Measurements from ENCODE around the gene FMNL3.

FMNL3 gene

DNA sequence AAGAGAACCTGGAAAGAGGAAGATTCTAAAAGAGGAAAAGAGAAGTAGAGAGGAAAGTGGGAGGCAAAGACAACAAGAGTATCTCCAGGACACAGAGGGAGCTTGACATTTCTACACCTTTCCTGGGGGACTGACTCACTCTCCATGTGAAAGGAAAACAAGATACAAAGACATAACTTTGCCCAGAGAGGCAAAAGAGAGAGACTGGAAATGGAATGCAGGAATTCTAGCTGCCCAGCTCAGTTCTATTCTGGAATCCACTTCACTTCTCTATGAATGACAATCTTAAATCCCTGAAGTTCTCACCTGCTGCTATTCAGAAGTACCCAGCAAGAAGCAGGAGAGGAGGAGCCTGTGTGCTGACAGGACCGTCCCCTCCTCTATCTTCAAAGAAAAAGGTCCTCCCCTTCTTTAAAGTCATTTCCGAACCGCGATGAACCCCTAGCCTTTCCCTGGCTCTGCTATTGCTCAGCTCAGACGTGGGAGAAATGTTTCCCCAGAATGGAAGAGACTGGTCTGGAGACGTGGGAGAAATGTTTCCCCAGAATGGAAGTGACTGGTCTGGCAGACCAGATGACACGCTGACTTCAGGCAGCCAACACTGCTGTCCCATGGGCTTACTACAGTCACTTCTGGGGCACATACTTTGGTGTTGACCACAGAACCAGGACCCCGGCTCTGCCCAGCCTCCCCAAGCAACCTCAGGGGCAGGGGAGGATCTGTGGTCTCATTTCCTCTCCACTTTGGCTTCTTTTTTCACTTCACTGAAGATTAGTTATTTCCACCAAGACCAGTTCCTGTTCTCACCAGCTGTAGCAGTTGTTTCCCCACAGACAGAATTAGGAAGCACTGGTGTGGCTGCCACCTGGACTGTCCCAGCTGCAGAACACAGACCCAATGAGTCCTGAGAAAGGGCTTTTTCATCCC lies 8.3 kb downstream of the FMNL3 start:
- in situ Hi-C loops (cut with HindIII; ENCODE audit: low sequenced_read_pairs) = no loop called here
- TF ChIP-seq, protein P1, sequence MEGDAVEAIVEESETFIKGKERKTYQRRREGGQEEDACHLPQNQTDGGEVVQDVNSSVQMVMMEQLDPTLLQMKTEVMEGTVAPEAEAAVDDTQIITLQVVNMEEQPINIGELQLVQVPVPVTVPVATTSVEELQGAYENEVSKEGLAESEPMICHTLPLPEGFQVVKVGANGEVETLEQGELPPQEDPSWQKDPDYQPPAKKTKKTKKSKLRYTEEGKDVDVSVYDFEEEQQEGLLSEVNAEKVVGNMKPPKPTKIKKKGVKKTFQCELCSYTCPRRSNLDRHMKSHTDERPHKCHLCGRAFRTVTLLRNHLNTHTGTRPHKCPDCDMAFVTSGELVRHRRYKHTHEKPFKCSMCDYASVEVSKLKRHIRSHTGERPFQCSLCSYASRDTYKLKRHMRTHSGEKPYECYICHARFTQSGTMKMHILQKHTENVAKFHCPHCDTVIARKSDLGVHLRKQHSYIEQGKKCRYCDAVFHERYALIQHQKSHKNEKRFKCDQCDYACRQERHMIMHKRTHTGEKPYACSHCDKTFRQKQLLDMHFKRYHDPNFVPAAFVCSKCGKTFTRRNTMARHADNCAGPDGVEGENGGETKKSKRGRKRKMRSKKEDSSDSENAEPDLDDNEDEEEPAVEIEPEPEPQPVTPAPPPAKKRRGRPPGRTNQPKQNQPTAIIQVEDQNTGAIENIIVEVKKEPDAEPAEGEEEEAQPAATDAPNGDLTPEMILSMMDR (IDR thresholded peaks at IDR 0.05; ENCODE audit: low read depth, low read length, missing control alignments) = no peak
- peak; percentile 52 for DNase-seq (ENCODE audit: low read depth)
- H3K4me3 ChIP-seq (ENCODE audit: low read depth, low read length) = peak overlapping the region; percentile 5

DNA sequence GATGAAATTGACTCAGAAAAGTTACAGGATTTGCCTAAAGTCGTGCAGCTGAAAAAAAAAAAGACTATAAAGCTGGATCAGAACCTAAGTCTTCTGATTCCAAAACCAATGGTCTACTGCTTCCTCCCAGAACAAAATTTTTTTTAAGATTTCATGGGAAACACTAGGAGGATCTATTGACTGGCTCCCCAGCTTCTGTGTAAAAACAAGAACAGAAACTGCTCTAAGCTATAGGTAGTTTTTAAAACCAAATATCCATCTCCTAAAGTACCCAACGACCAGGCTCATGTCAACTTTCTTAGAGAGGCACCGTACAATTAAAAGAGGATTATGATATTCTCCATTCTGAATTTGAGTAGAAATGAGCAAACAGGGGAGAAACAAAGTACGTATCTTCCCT lies 9.4 kb downstream of the FMNL3 start:
- in situ Hi-C loops (cut with HindIII; ENCODE audit: low sequenced_read_pairs) = no loop called here
- DNase-seq (ENCODE audit: low read depth) = no peak
- no peak overlapping the region for H3K4me3 ChIP-seq (ENCODE audit: low read depth, low read length)
- TF ChIP-seq, protein P1 (IDR thresholded peaks at IDR 0.05; ENCODE audit: low read depth, low read length, missing control alignments) = no peak

DNA sequence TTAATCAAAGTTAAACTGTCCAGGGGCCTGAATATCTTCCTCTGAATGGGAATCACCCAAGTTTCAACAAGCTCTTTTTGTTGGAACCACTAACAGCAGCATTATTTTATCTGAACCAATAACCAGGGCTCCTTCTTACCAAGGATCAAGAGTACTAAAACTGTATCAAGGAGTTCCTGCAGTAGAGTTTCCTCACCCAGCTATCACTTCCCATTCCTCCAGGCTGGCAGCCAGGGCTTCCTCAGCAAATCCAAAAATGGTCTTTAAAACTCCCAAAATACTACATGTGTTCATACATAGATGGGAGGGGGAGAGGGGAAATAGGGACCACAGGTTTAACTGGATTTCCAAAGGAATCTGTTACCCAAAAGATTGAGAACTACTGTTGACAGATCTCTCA lies 10.5 kb downstream of the FMNL3 start:
- TF ChIP-seq, protein P1 (IDR thresholded peaks at IDR 0.05; ENCODE audit: low read depth, low read length, missing control alignments) = no peak
- no peak for DNase-seq (ENCODE audit: low read depth)
- in situ Hi-C loops (cut with HindIII; ENCODE audit: low sequenced_read_pairs) = no loop called here
- H3K4me3 ChIP-seq (ENCODE audit: low read depth, low read length) = no peak overlapping the region

DNA sequence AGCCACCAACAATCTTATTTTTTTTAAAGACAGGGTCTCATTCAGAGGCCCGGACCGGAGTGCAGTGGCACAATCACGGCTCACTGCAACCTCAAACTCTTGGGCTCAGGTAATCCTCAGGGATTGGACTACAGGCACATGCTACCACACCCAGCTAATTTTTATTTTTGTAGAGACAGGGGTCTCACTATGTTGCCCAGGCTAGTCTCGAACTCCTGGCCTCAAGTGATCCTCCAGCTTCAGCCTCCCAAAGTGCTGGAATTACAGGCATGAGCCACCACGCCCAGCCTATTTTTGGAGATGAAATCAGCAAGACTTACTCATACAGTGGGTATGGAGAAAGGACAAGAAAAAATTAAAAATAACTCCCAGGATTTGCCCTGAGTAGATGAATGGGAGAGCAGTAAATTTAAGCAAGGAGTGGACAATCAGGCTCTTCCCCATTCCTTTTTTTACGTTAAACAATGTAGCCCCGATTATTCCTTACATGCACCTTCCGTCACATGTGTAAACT lies 13.2 kb downstream of the FMNL3 start:
- H3K4me3 ChIP-seq (ENCODE audit: low read depth, low read length) = no peak overlapping the region
- TF ChIP-seq, protein P1 (IDR thresholded peaks at IDR 0.05; ENCODE audit: low read depth, low read length, missing control alignments) = no peak
- in situ Hi-C loops (cut with HindIII; ENCODE audit: low sequenced_read_pairs) = no loop called here
- no peak for DNase-seq (ENCODE audit: low read depth)

DNA sequence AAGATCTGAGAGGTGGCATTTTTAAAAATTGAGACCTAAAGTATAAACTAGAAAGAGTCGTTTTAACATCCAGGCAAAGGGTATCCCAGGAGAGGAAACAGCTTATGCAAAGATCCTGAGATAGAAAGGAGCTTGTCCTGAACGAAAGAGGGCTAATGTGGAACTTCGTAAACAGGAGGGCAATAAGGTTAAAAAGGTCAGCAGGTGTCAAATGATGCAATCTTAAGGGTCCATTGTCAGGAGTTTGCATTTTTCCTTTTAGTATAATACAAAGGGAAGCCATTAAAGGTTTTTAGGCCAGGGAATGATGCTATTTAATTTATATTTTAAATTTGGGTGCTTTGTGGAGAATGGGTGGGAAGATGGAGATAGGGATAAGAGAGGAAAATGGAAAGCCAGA lies 14.4 kb downstream of the FMNL3 start:
- H3K4me3 ChIP-seq (ENCODE audit: low read depth, low read length) = no peak overlapping the region
- TF ChIP-seq, protein P1 (IDR thresholded peaks at IDR 0.05; ENCODE audit: low read depth, low read length, missing control alignments) = no peak
- DNase-seq (ENCODE audit: low read depth) = no peak
- in situ Hi-C loops (cut with HindIII; ENCODE audit: low sequenced_read_pairs) = no loop called here

DNA sequence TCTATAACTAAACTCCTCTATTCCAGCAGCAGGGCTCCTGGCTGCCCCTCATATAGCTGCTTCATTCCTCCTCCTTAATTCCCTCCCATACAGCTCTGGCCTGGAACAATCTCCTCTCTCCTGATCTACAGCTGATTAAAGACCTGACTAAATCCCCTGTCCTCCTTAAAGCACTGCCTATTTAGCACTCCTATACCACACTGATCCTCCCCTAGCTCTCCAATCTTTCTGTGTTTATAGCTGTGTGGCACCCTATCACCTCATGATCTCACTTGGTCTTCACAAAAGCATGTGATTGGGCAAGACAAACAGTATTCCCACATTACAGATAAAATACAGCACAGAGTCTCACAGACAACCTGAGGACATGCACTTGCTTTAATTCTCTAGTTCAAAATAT lies 17.4 kb downstream of the FMNL3 start:
- no peak overlapping the region for H3K4me3 ChIP-seq (ENCODE audit: low read depth, low read length)
- in situ Hi-C loops (cut with HindIII; ENCODE audit: low sequenced_read_pairs) = no loop called here
- TF ChIP-seq, protein P1 (IDR thresholded peaks at IDR 0.05; ENCODE audit: low read depth, low read length, missing control alignments) = no peak
- no peak for DNase-seq (ENCODE audit: low read depth)

Data from astrocyte of the cerebellum (primary cell).